DMS114 treated with DMSO at 0.1 percent for 48 hours (cell line): ENCODE results near the gene SCAMP1.

Experiments
- DNase-seq: peaks from one replicate; lab custom pipeline; 2025; ENCODE audit not compliant: unreplicated experiment; lab: John Stamatoyannopoulos, UW

Gene SCAMP1

GRCh38 chr5:78509884-78510769, 149.7 kb downstream of the SCAMP1 start:
- DNase-seq = no peak

GRCh38 chr5:78511121-78511906, 150.9 kb downstream of the SCAMP1 start:
- DNase-seq = no peak

- no peak for DNase-seq
Measured at GRCh38 chr5:78512435-78512834, 152.0 kb downstream of the SCAMP1 start.

- no peak for DNase-seq
Measured at GRCh38 chr5:78513441-78513840, 153.0 kb downstream of the SCAMP1 start.

GRCh38 chr5:78514427-78515330, 154.3 kb downstream of the SCAMP1 start:
- DNase-seq = no peak

- DNase-seq = no peak
Measured at GRCh38 chr5:78515670-78516069, 155.3 kb downstream of the SCAMP1 start.

- no peak for DNase-seq
Measured at GRCh38 chr5:78518365-78519197, 158.2 kb downstream of the SCAMP1 start.

- no peak for DNase-seq
Measured at GRCh38 chr5:78519198-78519941, 159.0 kb downstream of the SCAMP1 start.

GRCh38 chr5:78521455-78521854, 161.0 kb downstream of the SCAMP1 start:
- DNase-seq = no peak

- DNase-seq = no peak
Measured at GRCh38 chr5:78522476-78523260, 162.3 kb downstream of the SCAMP1 start.

- no peak for DNase-seq
Measured at GRCh38 chr5:78523314-78524193, 163.1 kb downstream of the SCAMP1 start.

- DNase-seq = no peak
Measured at GRCh38 chr5:78526049-78526525, 165.7 kb downstream of the SCAMP1 start.

- DNase-seq = no peak
Measured at GRCh38 chr5:78527054-78527859, 166.8 kb downstream of the SCAMP1 start.

- no peak for DNase-seq
Measured at GRCh38 chr5:78527925-78528324, 167.5 kb downstream of the SCAMP1 start.
